Glutamatergic neuron (in vitro differentiated cells): Measurements from ENCODE around the gene RPIA. TPM values are rescaled to one million over a fixed set of nuclear protein-coding genes. Genes with fewer than 3 reads are reported as not detected.

Experiments used
- DNase-seq: peaks from one replicate; pipeline ENCODE4 v3.0.0; 2022
- H3K27ac Mint-ChIP-seq: one replicate; pipeline ENCODE4 v1.8.0; 2020; ENCODE audit warnings: mild to moderate bottlenecking, mixed read lengths, inconsistent platforms; ENCODE audit not compliant: unreplicated experiment
- H3K27me3 Mint-ChIP-seq: one replicate; pipeline ENCODE4 v1.8.0; 2020; ENCODE audit warnings: mild to moderate bottlenecking, moderate library complexity, mixed read lengths, inconsistent platforms; ENCODE audit not compliant: unreplicated experiment
- H3K36me3 Mint-ChIP-seq: one replicate; pipeline ENCODE4 v1.8.0; 2020; ENCODE audit warnings: mild to moderate bottlenecking, mixed read lengths, inconsistent platforms; ENCODE audit not compliant: unreplicated experiment
- H3K4me1 Mint-ChIP-seq: one replicate; pipeline ENCODE4 v1.8.0; 2020; ENCODE audit warnings: mild to moderate bottlenecking, low read depth, mixed read lengths, inconsistent platforms; ENCODE audit not compliant: unreplicated experiment
- H3K4me3 Mint-ChIP-seq: one replicate; pipeline ENCODE4 v1.8.0; 2020; ENCODE audit warnings: mild to moderate bottlenecking, mixed read lengths, inconsistent platforms; ENCODE audit not compliant: unreplicated experiment
- H3K9me3 Mint-ChIP-seq: one replicate; pipeline ENCODE4 v1.8.0; 2020; ENCODE audit warnings: mild to moderate bottlenecking, moderate library complexity, mixed read lengths, inconsistent platforms; ENCODE audit not compliant: unreplicated experiment
- CTCF ChIP-seq: fragments of 200-600 bp; sonication (generic); IDR thresholded peaks from one replicate; pipeline ENCODE4 v1.5.0; 2021; ENCODE audit not compliant: partially characterized antibody, unreplicated experiment
- total RNA-seq: library from RNA; stranded (reverse); fragmentation: NEBNext Ultra II Directional; extraction: Animal tissue kit (Norgen Biotek cat#: 25700); gene quantifications from one replicate; pipeline ENCODE4 v1.2.1, GENCODE V29; 2021; ENCODE audit not compliant: unreplicated experiment

Gene RPIA
- total RNA-seq, 1 donor from 2014 or later, result 8.1 TPM

- Mint-ChIP-seq H3K9me3 (peaks cover 4% of the 10 kb centered on the region), H3K36me3 (no peaks in the 10 kb centered on the region), H3K27me3 (no peaks in the 10 kb centered on the region), H3K4me3 (no peak overlapping the region), H3K4me1 (peaks cover 17% of the 10 kb centered on the region), H3K27ac (no peak overlapping the region)
- DNase-seq, result no peak
- TF ChIP-seq CTCF, result no peak
These were observed 44.4 kb downstream of the RPIA start for GRCh38 chr2:88735853-88736252.

- H3K27me3 Mint-ChIP-seq, result no peaks in the 10 kb centered on the region
- TF ChIP-seq CTCF, result no peak
- DNase-seq, result no peak
- peaks cover 4% of the 10 kb centered on the region for H3K9me3 Mint-ChIP-seq
- H3K4me3 Mint-ChIP-seq, result no peak overlapping the region
- no peaks in the 10 kb centered on the region for H3K36me3 Mint-ChIP-seq
- peaks cover 17% of the 10 kb centered on the region for H3K4me1 Mint-ChIP-seq
- no peak overlapping the region for H3K27ac Mint-ChIP-seq
These were observed 45.0 kb downstream of the RPIA start for GRCh38 chr2:88736437-88736836.

GRCh38 chr2:88737385-88737784, 45.9 kb downstream of the RPIA start:
- Mint-ChIP-seq H3K27me3 (no peaks in the 10 kb centered on the region), H3K4me3 (no peak overlapping the region), H3K36me3 (peaks cover 9% of the 10 kb centered on the region), H3K9me3 (peaks cover 4% of the 10 kb centered on the region), H3K4me1 (peaks cover 17% of the 10 kb centered on the region), H3K27ac (no peak overlapping the region)
- DNase-seq, result no peak
- TF ChIP-seq CTCF, result no peak

- H3K4me1 Mint-ChIP-seq, result peaks cover 14% of the 10 kb centered on the region
- H3K9me3 Mint-ChIP-seq, result no peaks in the 10 kb centered on the region
- no peaks in the 10 kb centered on the region for H3K27me3 Mint-ChIP-seq
- H3K36me3 Mint-ChIP-seq, result peaks cover 11% of the 10 kb centered on the region
- no peak for DNase-seq
- TF ChIP-seq CTCF, result no peak
- no peak overlapping the region for H3K4me3 Mint-ChIP-seq
- H3K27ac Mint-ChIP-seq, result no peak overlapping the region
These were observed 46.8 kb downstream of the RPIA start for GRCh38 chr2:88738271-88738670.

- Mint-ChIP-seq H3K27ac (no peak overlapping the region), H3K27me3 (no peaks in the 10 kb centered on the region), H3K36me3 (peaks cover 21% of the 10 kb centered on the region), H3K9me3 (no peaks in the 10 kb centered on the region), H3K4me3 (no peak overlapping the region), H3K4me1 (peaks cover 1% of the 10 kb centered on the region)
- DNase-seq, result peak; percentile 86
- TF ChIP-seq CTCF, result peak; percentile 92
These were observed 48.6 kb downstream of the RPIA start for GRCh38 chr2:88739985-88740600.
